HT1080 (cell line): ENCODE data around the gene CD109. TPM values are rescaled to one million over a fixed set of nuclear protein-coding genes. Genes with fewer than 3 reads are reported as not detected.
"Not testable (repeated sequence)": the region's sequence is repeated elsewhere in the genome, so short reads cannot be mapped to it uniquely, and the experiment has no call there.

Experiments
- DNase-seq: peaks from one replicate; pipeline ENCODE4 v3.0.0-alpha.2; 2015; ENCODE audit warnings: low read depth
- total RNA-seq: library from RNA; depleted of rRNA; stranded (reverse); fragments of >200 nt; shearing (Covaris generic); gene quantifications from 2 replicates; pipeline ENCODE4 v1.2.3, GENCODE V29; 2014

Gene CD109
- total RNA-seq, 1 experiment from 2014 or later = 22.7 TPM

- DNase-seq = not testable (repeated sequence)
Observed at GRCh38 chr6:73683574-73683973, 12.4 kb upstream of the CD109 start.

DNA sequence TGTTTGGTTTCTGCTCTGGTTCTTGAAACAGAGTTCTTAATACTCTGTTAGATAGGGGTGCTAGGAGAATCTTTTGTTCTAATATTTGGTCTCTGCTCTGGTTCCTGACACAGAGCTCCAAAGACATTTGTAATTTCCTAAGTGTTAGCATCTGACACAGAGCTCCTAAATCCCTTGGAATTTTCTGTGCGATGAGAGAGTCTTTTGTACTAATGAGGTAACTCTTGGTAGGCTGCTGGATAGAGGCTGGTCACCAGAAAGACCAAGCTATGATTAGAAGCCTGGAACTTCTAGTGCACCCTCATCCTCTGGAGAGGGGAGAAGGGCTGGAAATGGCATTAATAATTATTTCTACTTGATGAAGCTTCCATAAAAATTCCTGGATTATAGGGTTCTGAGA, 7.7 kb upstream of the CD109 start:
- no peak for DNase-seq

DNA sequence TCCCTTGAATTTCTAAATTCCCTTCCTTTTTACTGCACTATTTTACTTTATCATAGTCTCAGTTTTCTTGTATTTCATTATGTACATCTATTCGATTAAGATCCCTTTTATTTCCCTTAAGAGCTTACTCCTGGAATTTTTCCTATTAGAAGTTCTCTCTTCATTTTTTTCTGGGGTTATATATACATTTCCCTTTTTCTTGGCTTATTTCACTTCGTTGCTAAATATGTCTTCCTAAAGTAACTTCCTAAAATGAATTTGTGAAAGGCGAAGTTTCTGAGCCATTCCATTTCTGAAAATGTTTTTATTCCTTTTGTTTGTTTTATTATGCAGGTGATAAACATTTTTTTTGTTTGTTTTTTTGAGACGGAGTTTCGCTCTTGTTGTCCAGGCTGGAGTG, 5.9 kb upstream of the CD109 start:
- no peak for DNase-seq

DNA sequence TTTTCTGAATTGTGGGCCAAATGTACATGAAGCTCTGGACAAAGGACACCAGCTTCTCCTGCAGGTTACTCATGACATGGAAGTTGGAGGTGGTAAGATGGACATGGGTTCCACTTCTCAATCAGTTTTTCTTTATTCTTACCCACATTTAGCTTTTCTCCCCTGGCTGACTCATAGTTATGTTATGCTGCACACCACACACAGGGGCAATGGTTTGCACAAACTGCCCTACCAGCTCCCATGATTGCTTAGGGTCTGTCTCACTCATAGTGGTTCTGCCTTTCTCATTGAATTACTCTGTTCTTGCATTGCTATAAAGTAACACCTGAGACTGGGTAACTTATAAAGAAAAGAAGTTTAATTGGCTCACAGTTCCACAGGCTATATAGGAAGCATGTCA, 4.5 kb upstream of the CD109 start:
- peak; percentile 78 for DNase-seq

DNA sequence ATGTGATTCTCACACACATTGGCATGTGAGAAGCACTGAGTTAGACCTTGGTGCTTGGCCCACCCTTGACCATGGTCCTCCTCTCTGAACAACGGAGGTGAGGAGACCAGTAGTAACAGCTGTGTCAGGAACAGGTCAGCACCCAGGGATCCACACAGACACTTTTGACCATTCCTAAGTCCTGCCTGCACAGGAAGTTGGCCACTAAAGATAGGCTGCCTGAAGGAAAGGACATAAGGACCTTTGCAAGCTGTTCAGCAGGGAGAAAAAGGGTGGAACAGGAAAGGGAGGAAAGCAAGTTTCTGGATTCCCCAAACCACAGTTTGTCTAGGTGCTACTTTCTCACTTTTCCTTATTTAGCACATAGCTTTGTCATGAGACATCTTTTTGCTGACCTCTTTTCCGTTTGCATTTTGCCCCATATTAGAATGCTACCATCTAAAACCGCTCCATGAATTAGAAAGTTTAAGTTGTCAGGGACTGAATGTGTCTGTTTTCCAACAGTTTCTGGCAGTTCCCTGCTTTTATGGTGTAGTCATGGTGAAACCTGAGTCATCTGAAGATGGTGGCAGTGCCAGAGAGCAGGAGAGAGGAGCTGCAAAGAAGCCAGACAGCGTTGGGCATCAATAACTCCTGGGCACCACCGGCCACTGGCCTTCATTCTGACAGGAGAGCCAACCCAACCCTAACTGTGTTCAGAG, 1.1 kb upstream of the CD109 start:
- peak; percentile 78 for DNase-seq

DNA sequence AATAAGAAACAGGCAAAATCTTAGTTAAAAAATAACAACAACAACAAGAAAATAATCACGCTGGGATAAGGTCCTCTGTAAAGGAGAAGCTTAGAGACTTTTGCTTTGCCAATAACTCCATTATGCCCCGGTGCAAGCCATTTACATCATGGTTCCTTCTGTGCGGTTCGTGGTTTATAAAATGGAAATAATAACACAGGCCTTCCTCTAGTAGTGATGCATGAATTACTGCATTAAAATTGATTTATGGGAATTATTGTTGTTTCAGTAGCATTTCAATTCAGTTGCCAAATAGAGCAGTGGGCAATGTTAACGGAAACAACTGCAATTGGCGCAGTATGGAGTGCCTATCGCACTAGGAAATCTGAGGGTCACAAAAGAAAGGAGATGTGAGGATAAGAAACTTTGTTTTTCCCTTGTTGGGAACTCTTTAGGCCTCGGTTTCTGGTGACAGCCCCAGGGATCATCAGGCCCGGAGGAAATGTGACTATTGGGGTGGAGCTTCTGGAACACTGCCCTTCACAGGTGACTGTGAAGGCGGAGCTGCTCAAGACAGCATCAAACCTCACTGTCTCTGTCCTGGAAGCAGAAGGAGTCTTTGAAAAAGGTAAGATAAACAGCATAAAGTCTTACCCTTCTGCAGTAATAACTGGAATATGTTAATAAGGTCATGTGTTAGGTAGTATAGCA, 1.1 kb downstream of the CD109 start:
- no peak for DNase-seq

DNA sequence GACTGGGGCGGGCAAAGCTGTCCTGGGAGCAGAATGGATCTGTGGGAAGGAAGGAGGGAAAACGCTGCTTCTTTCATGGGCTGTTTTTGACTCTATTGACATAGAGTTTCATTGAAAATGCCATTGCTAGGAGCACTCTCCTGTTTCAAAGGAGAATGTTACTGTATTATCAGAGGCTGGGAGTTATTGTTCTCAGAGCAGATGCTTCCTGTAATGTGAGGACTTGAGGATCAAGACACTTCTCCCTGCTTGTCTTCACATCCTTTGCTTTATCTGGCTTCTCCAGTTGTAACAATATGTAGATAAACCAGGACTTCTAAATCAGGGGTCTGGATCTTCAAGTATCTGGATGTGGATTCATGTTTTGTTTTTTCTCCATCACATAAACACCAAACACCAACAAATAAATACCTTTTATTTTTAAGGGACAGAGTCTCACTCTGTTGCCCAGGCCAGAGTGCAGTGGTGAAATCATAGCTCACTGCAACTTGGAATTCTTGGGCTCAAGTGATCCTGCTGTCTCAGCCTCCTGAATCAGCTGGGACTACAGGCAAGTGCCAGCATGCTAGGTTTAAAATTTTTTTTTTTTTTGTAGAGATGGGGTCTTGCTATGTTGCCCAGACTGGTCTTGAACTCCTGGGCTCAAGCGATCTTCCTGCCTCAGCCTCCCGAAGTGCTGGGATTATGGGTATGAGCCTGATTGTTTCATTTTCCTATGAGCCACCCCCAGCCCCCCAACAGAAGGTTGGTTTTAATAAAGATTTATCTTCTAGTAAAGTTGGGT, 3.9 kb downstream of the CD109 start:
- DNase-seq = no peak

DNA sequence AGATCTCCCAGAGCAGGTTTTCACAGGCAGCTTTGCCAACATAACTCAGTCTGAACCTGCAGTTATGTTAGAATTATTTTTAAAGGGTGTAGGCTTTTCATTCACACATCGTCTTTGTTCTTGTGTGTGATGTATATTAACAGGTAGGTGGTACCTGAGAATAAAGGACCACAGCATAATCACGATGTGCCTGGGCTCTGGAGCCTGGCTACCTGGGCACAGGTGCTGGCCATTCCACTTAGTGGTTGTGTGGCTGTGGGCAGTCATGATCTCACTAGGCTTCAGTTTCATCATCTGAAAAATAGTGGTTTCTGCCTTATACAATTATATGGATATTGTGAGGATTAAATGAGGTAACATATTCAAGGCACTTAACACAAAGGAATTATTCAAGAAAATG, 6.4 kb downstream of the CD109 start:
- no peak for DNase-seq

DNA sequence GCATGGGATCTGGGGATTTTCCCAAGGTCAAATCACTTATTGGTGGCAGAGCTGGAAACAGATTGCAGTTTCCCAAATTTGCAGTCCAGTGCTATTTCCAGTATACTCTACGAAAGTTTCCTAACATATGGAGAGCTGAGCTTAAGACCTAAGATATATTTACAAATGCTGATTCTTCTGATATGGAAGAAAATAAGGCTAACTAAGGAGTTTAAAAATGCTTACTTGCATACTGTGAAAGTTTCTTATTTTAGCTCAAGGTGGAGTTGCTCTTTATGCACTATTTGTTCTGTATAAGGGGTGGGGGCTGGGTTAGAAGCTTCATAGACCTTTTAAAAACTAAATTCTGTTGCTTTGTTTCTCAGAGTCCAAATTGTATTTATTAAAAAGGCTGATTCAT, 7.5 kb downstream of the CD109 start:
- no peak for DNase-seq

GRCh38 chr6:73704260-73704659, 8.3 kb downstream of the CD109 start:
- DNase-seq = peak; percentile 98

GRCh38 chr6:73704798-73705197, 8.8 kb downstream of the CD109 start:
- DNase-seq = no peak

- no peak for DNase-seq
Observed at GRCh38 chr6:73706971-73707370, 11.0 kb downstream of the CD109 start.

DNA sequence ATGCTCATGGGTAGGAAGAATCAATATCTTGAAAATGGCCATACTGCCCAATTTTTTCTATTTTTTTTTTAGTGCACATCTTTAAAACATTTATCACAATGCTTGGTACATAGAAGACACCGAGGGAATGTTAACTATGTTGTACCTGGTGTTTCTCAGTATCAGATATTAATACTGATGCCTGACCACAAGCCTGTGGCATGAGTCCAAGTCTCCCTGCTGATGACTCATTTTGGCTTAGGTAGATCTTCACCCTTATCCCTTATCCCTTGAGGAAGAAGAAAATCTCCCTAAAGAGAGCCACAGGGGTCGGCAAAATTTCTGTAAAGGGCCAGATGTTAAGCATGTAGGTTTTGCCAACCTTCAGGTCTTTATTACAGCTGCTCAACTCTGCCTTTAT, 14.5 kb downstream of the CD109 start:
- DNase-seq = peak; percentile 81

DNA sequence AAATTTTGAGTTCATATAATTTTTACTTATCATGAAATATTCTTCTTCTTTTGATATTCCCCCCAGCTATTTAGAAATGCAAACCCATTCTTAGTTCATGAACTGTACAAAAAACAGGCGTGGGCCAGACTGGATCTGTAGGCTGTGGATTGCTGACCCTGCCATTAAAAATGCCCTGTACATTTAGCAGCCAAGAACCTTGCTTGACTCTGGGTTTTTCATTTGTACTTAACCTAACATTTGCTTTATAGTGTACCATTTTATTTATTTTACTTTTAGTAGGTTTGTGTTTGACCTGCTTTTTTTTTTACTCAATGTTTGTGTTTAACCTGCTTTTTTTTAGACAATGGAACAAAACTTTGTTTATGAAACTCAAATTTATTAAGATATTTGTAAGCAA, 14.9 kb downstream of the CD109 start:
- DNase-seq = no peak

- no peak for DNase-seq
Observed at GRCh38 chr6:73712535-73713173, 16.7 kb downstream of the CD109 start.

GRCh38 chr6:73713426-73714147, 17.6 kb downstream of the CD109 start:
- DNase-seq = no peak

DNA sequence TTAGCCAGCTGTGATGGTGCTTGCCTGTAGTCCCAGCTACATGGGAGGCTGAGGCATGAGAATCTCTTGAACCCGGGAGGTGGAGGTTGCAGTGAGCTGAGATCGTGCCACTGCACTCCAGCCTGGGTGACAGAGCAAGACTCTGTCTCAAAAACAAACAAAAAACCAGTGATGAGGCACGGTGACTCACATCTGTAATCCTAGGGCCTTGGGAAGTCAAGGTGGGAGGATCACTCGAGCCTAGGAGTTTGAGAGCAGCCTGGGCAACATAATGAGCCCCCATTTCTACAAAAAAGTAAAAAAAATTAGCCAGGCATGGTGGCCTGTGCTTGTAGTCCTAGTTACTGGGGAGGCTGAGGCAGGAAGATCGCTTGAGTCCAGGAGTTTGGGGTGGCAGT, 19.1 kb downstream of the CD109 start:
- DNase-seq = peak; percentile 88

- no peak for DNase-seq
Observed at GRCh38 chr6:73719046-73719445, 23.0 kb downstream of the CD109 start.

DNA sequence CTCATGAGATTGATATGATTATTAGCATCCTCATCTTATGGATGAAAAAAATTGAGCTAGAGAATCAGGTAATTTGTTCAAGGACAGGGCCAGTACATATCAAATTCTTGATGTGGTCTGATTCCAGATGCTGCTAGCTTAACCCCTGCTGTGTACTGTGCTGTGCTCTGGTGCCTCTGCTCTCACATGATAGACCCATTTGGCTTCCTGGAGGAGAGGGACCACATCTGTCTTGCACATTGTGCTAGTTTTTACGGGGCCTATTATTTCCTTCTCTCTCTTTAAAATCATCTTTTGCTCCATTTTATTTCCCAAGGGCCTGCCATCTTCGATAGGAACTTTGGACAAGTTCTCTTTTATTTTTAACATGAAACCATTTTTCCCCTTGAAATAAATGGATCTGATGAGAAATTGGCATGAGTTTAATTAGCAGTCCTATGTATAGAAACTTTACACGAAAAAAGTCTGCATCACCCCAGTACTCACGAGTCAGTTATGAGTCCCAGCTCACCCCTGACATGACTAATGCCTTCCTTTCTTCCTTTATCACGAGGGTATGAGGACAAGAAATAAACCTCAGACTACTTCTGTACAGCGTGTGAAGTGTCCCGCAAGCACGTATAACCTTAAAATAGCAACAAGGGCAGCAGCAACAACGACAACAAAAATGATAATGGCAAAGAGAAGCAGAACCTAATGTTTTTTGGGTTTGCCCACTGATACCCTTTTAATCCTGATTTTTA, 26.5 kb downstream of the CD109 start:
- peak; percentile 89 for DNase-seq

DNA sequence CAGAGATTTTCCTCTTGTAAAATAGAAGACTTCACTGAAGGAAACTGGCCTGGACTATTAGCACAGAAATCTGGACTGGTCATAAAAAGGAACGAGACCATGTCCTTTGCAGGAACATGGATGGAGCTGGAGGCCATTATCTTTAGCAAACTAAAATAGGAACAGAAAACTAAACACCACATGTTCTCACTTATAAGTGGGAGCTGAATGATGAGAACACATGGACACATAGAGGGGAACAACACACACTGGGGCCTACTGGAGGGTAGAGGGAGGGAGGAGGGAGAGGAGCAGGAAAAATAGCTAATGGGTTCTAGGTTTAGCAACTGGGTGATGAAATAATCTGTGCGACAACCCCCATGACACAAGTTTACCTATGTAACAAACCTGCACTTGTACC, 27.5 kb downstream of the CD109 start:
- not testable (repeated sequence) for DNase-seq

DNA sequence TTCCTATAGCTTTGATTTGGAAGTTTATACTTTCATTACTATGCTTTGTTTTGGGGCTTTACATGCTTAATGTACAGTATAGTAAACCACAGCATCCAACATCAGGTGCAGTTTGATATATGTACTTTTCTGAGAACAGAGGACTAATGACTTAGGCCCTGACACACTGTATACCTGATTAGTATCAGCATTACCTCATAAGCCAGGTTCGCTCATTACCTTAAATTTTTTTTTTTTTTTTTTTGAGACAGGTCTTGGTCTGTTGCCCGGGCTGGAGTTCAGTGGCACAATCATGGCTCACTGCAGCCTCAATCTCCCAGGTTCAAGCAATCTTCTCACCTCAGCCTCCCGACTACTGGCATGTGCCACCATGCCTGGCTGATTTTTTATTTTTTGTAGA, 28.4 kb downstream of the CD109 start:
- DNase-seq = no peak
